ENCODE results near the gene CPED1.
"Not testable (repeated sequence)": the region's sequence is repeated elsewhere in the genome, so short reads cannot be mapped to it uniquely, and the experiment has no call there.

Gene CPED1

DNA sequence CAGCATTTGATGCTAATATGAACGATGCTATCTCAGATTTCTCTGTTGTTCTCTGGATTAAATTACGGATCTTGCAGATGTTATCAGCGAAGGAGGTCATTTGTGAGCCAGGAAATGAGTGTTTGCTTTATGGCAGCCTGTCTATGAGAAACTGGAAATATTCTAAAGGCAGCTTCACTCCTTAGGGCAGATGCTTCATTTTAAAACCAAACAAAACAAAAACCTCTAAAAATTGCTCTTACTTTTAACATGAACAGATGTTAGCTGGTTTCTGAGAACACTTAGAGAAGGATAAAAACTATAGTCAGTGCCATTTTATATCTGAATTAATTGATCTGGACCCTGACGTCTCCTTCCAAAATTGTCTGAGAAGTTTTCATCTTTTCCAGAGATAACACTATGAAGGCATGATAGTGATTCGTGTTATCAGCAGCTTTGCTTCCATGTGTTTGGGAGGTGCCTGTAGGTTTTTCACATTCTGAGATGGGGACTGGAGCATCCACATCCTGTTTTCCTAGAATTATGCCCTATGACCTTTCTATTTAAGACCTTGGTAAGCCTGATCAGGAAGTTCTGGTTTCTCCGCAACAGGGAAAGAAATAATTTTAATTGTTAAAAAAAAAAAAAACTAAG lies 53.1 kb downstream of the CPED1 start:
- DNase-seq (ENCODE audit: low read depth in 3 of 3) = no peak

DNA sequence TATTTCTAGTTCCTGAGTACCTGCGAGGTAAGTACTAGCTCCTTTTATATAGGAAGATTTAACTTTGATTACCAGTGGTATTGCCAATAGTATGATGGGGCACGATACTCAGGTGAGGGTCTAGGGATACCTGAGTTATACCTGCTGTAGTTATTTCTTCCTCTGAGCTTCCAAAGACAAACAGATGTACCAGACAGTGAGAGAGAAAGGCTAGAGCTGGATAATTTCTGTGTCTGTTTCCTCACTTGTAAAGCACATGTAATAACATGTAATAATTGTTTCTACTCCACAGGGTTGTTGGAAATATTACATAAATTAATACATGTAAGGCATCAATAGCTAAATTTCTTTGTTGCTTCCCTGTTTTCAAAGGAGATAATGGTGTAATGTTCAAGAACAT lies 53.7 kb downstream of the CPED1 start:
- DNase-seq (ENCODE audit: low read depth in 3 of 3) = no peak

DNA sequence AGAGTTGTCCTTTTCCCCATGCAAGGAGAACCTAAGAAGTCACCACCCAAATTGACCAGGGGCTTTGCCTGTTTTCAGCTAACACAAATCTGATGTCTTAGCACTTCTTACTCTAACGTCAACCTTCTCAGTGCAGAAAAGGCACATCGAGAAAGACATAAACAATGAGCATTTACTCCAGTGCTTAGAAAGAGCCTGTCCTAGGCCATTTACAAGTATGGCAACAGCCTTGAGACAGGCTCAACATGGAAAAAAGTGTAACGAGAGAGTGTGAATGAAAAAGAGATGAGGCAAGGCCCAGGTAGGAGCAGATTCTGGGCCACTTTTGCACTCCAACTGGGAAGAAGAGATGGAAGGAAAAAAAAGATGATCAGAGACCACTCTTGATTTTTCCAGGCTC lies 54.4 kb downstream of the CPED1 start:
- no peak for DNase-seq (ENCODE audit: low read depth in 3 of 3)

DNA sequence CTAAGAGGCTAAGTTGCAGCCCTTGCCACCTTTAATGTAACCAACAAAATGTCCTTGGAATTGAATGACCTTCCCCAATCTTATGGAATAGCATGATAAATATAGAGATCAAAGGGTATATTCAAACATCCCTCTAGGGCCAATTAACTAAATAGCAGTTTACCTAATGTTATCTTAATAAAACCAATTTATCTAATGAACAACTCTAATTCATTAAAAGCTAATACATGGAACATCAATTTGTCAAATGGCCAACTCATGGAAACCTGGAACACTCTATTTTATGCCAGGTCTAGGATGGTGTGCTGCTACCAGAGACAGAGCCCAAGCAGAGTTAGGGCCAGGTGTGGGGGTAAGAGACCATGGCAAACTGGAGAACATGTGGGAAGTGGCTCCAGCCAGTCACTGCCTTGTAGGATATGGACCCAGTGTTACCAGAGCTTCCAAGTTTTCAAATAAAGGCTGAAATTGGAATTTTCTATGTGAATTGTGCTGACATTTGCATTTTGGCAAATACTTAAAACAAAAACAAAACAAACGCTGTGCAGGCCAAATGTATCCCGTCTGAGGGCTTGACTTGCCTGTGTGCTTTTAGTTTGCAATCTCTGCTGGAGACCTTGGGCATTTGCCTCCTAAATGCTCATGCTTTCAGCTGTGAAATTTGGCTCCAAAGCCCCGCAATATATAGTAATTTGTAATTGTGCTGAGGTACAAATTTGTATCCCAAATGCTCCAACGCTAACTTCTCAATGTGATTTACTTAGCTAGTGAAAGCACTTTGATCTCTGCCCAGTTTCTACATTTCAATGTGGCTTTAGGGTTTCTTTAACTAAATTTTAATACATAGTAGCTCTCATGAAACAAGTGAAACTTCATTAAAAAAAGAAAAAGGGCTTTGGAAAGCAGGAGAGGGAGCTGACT lies 55.1 kb downstream of the CPED1 start:
- no peak for DNase-seq (ENCODE audit: low read depth in 3 of 3)

DNA sequence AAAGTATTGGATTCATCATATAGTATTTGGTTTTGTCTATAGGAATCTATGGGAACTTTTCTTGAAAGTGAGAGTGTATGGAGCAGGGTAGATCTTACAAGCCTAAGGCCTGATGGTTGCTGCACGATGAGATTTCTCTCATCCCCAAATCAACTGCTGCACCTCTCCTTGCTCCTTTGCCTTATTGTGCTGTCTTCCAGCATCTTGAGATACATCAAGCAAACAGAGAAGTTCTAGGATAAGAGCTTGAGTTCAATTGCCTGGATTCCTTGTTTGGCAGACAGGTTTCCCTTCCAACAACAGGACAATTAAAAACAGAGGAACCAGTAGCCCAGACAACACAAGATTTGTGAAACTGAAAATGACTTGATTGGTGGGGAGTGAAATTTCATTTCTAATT lies 56.6 kb downstream of the CPED1 start:
- DNase-seq (ENCODE audit: low read depth in 3 of 3) = no peak

DNA sequence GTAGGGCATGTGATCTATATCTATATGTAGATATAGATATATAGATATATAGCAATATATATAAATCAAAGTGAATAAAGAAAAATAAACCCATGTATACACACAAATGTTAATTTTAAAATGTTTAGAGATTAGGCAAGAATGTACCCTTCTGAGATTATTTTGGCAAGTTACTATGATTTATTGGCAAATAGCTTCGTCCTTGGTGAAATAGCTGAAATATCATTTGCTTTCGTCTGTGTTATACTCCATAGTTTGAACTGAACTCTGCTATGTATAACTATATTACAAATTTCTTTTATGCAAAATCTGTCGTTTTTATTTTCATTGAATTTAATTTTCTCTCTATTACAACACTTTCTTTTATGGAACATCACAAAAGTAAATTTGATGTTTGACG lies 57.5 kb downstream of the CPED1 start:
- no peak for DNase-seq (ENCODE audit: low read depth in 3 of 3)

DNA sequence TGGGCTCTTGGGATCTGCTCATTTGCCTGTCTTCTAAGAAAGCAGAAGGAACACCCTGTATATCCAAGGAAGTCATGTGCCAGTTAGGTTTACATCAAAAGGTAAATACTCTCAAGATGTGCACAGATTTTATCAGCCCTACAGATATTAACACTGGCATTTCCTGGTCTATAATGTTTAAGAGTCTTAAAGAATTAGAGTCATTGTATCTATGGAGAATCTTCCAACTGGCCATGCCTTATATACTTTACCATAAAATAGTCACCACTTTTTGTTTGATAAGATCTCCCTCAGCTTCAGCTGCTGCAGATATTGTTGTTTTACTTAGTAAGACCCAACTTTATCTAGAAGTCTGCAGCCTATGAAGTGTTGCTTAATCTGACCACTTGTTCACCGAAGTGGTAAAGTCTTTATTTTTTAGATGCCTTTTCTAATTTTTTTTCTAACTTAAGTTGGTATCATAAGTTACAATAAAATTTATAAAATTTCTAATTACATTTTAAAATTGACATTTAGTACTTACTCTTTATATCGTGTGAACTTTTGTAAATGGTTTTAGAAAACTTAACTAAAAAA lies 58.5 kb downstream of the CPED1 start:
- DNase-seq (ENCODE audit: low read depth in 3 of 3) = no peak

DNA sequence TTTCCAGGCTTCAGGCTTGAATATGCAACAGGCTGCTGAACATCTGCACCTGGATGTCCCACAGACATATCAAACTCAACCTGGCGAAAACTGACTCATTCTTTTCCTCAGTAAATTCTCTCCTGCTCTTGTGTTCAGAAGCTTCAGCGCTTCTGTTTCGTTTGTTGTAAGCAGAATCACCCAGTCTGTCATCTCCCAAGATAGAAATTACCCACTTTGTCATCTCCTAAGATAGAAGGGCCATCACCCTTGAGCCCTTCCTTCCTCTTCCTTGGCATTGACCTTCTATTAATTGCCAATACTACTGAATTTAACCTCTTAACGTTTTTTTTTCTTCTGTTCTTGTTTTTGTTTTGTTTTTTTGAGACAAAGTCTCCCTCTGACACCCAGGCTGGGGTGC lies 59.7 kb downstream of the CPED1 start:
- no peak for DNase-seq (ENCODE audit: low read depth in 3 of 3)

DNA sequence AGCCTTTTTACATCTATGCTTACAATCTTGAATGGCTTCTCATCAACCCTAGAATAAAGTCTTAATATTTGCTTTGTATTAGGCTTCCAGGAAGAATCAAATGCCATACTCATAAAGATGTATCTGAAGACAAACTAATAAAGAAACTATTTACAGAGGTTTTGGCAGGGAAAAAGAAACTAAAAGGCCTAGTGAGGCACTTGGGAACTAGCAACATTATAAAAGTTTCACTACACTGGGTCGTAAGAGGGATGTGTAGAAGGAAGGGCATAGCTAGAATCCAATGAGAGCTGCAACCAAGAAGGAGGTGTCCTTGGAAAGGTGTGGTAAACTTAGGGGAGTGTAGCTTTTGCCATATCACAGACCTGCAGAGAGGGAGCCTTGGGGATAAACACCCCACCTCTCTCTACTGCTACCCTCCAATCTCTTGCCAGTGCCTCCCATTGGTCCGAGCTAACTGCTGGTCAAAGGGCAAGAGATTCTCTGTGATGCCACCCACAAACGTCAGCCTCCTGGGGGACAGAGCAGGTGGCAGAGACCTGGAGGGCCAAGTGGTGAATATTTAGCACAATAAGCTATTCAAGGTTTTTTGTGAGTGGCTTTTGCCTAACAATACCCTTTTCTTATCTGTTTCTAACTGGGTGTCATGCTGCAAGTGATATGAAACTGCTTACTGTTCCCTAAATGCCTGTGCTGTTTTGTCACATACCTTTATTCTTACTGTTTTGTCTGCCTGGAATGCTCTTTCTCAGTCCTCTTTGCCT lies 60.7 kb downstream of the CPED1 start:
- no peak for DNase-seq (ENCODE audit: low read depth in 3 of 3)

DNA sequence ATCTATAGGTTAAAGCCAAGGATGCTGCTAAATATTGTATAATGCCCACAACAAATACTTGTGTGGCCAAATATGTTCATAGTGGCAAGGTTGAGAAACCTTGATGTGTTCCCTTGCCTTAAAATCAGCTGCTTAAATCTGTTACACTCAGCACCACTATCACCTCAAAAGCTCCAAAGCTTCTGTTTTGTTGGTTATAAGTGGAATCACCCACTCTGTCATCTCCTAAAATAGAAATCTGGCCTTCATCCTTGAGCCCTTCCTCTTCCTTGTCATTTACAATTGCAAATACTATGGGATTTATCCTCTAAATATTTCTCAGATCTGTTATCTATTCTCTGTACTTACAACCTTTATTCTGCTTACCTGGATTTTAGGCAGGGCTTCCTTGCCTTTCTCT lies 61.4 kb downstream of the CPED1 start:
- DNase-seq (ENCODE audit: low read depth in 3 of 3) = no peak

DNA sequence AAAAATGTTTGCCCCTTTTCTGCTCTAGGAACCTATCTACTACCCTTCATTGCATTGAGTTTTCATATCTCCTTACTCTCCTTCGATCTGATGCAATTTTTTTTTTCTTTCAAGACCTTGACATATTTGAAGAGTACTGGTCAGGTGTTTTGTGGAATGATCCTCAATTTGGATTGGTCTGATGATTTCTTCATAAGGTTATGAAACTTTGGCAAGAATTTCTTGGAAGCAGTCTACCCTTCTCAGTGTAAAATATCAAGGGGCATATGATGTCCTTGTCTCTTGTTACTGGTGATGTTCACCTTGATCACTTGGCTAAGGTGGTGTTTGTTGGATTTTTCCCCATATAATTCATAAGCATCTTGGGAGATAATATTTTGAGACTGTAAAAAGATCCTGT lies 64.7 kb downstream of the CPED1 start:
- DNase-seq (ENCODE audit: low read depth in 3 of 3) = no peak

DNA sequence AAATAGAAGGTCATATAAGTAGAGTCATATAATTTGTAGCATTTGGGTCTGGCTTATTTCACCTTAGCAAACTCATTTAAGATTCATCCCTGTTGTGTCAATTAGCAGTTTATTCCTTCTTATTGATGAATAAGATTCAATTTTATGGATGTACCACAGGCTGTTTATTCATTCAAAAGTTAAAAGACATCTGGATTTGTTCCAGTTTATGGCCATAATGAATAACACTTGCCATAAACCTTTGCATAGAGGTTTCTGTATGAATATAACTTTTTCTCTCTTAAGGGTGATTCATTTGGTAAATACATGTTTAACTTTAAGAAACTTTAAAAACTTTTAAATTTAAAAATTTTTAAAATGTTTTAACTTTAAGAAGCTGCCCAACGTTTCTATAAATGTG lies 66.4 kb downstream of the CPED1 start:
- DNase-seq (ENCODE audit: low read depth in 3 of 3) = no peak

DNA sequence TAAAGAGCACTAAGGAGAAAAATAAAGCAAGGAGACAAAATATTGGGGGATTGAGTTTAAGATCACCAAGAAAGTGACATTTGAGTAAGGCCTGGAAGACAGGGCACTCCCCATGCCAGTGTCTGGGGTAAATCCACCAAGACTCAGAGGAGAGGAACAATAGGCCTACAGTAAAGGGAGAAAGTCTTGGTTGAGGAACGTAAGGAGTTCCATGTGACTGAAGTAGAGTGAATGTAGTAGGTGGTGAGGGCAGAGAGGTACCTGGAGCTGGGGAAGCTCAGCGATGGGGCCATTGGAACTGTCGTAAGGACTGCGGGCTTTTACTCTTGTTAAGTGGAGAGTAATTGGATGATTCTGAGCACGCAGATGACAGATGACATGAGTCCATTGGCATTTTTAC lies 69.4 kb downstream of the CPED1 start:
- no peak for DNase-seq (ENCODE audit: low read depth in 3 of 3)

DNA sequence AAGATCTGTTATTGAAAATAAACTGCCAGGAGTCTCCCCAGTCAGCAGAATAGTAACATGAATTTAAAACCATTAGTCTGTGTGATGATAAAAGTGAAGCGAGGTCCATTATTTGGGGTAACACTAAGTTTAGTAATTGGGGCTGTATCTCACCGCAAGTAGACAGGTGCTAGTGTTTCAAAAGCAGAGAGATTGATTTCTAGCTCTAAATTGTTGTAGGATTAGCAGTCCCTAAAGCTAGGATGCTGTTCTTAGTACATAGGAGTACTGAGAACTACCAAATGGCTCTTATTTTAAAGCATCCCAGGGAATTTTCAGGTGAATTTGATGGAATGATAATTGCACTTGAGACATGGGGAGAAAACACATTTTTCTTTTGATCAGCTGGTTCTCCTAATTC lies 70.5 kb downstream of the CPED1 start:
- DNase-seq (ENCODE audit: low read depth in 3 of 3) = no peak

DNA sequence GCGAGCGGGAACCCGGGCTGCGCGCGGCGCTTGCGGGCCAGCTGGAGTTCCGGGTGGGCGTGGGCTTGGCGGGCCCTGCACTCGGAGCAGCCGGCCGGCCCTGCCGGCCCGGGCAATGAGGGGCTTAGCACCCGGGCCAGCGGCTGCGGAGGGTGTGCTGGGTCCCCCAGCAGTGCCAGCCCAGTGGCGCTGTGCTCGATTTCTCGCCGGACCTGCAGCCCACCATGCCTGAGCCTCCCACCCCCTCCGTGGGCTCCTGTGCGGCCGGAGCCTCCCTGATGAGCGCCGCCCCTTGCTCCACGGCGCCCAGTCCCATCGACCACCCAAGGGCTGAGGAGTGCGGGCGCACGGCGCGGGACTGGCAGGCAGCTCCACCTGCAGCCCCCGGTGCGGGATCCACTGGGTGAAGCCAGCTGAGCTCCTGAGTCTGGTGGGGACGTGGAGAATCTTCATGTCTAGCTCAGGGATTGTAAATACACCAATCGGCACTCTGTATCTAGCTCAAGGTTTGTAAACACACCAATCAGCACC lies 71.5 kb downstream of the CPED1 start:
- not testable (repeated sequence) for DNase-seq (ENCODE audit: low read depth in 3 of 3)

DNA sequence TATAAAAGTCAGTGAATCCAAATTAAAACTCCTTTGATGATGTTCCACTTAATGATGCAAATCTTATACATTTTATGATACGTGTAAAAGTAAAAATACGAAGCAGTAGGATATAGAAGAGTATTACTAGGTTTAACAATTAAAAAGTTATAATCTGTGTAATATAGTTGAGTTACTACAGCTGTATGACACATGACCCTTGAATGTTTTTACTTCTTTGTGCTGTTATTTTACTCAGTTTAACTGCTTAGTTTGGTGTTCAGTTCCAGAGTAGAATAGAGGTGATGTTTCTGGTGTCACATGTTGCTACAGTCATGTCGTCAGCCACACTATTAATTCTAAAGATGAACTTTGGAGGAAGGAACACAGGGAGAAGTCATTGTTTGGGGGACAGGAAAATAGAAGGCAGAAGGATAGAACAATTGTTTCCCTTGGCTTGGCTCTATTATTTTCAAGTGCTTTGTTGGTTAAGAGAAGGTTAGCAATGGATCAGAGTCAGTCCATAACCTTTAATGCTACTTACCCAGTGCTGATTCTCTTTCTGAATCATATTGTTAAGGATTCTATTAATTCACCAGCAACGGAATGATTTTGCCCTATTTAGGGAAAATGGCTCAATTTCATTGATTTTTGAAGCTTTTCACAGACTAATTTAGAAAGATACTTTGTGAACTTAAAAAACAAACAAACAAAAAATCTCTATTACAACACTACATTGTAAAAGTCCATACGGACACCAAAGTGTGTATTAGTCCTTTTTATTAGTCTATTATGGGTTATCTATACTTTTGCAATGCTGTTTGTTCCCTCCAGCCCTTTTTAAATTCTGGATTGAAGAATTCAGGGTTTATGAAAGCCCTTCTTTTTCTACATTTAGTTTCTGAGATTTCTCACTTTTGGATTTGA lies 73.4 kb downstream of the CPED1 start:
- no peak for DNase-seq (ENCODE audit: low read depth in 3 of 3)

DNA sequence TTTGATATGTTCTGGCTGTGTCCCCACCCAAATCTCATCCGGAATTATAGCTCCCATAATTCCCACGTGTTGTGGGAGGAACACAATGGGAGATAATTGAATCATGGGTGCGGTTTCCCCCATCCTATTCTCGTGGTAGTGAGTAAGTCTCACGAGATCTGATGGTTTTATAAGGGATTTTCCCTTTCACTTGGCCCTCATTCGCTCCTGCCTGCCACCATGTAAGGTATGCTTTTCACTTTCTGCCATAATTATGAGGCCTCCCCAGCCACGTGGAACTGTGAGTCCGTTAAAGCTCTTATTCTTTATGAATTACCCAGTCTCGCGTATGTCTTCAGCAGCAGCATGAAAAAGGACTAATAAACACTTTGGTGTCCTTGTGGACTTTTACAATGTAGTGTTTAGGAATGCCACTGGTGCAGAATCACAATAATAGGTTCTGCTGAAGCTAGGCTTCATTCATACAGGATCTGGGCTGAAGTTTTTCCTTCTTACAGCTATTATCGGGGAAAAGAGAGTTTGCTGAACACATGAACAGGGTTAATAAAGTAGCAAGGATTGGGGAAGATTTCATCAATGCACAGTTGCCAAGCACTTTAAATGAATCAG lies 74.3 kb downstream of the CPED1 start:
- no peak for DNase-seq (ENCODE audit: low read depth in 3 of 3)

DNA sequence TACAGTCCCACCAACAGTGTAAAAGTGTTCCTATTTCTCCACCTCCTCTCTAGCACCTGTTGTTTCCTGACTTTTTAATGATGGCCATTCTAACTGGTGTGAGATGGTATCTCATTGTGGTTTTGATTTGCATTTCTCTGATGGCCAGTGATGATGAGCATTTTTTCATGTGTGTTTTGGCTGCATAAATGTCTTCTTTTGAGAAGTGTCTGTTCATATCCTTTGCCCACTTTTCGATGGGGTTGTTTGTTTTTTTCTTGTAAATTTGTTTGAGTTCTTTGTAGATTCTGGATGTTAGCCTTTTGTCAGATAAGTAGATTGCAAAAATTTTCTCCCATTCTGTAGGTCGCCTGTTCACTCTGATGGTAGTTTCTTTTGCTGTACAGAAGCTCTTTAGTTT lies 79.2 kb downstream of the CPED1 start:
- not testable (repeated sequence) for DNase-seq (ENCODE audit: low read depth in 3 of 3)

DNA sequence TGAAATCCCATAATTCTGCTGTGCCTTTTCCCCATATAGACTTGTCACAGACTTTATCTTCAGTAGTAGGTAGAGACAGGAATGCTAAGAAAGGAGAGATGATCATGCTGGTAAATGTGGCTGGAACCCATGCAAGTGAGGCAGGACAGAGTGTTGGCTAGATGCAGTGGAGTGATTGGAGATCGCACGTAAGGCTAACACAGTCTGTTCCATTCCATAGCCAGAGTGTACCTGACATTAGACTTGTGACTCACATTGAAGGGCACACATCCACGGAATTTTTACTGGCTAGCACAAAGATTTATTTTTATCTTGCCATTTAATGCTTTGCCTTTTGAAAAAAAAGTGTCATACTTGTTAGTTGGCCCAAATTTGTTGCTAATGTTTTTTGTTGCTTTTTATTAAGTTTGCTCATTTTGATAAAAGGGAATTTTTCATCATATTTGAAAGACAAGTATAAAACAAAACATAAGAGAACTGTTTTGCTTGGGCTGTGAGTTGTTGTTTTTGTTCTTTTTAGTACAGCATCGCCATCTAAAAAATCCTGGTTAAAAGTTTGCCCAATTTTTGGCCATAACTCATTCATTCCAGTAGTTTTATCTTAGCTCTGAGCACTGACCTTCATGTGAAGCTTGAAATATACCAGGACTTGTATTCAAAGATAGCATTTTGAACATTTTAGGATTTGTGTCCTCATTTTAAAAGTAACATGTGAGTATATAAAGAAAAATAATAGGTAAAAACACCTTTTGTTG lies 81.0 kb downstream of the CPED1 start:
- no peak for DNase-seq (ENCODE audit: low read depth in 3 of 3)

DNA sequence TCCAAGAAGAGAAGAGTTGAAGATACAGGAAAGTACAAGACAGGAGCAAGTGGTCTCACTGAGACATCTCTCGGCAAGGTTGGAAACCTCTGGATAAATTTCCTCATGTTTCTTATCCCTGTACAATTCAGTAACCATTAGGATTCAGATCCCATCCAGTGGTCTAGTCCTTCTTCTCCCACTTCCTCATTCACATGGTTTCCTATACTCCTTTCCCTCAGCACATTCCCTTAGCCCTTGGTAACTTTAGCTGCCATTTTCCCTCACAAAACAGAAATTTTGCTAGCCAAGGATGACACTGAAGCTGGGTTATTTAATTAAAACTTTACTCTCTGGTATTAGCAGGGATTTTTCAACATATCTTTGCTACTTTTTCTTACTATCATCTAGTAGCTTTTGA lies 82.6 kb downstream of the CPED1 start:
- DNase-seq (ENCODE audit: low read depth in 3 of 3) = no peak
